ENCODE results near the gene HOXA7.

The HOXA7 gene

DNA sequence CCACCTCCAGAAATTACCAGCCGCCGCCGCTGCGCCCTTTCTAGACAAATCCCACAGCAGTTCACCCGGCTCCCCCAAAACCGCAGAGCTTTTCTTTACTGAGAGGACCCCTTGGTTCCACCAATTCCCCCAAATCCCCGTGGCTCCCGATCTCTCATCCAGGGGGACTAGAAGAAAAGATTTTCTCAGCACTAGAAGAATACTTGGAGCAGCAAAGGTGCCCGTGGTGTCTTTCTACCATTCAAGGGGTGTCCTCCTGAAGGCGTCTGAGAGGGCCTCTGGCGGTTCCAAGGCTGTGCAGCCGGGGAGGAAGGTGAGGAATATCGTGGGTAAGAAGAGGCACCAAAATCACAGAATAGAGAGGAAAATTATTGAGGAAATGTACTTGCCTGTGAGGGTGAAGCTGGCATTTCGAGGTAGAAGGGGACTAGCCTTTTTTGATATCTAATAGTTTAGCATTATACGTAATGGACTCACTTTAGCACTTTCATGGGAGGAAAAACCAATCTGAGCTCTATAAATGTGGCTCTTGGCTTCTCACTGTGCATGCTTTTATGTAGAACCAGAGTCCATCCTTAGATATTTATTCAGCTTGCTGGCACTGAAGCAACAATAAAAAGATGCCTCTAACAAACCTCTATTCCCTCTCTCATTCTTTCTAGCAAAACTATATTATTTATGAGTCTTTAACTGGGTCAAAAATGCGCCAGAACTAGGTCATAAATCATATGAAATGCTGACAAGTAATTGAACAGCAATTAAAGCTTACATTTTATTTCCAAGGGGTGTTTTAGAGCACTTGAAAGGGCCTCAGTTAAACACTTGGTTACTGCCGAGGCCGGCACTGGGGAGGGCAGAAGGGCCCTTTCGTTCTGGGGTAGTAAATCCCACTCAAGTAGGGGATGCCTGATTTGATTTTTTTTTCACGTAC, 40.2 kb downstream of the HOXA7 start (continued):
- TF ChIP-seq, protein P1, sequence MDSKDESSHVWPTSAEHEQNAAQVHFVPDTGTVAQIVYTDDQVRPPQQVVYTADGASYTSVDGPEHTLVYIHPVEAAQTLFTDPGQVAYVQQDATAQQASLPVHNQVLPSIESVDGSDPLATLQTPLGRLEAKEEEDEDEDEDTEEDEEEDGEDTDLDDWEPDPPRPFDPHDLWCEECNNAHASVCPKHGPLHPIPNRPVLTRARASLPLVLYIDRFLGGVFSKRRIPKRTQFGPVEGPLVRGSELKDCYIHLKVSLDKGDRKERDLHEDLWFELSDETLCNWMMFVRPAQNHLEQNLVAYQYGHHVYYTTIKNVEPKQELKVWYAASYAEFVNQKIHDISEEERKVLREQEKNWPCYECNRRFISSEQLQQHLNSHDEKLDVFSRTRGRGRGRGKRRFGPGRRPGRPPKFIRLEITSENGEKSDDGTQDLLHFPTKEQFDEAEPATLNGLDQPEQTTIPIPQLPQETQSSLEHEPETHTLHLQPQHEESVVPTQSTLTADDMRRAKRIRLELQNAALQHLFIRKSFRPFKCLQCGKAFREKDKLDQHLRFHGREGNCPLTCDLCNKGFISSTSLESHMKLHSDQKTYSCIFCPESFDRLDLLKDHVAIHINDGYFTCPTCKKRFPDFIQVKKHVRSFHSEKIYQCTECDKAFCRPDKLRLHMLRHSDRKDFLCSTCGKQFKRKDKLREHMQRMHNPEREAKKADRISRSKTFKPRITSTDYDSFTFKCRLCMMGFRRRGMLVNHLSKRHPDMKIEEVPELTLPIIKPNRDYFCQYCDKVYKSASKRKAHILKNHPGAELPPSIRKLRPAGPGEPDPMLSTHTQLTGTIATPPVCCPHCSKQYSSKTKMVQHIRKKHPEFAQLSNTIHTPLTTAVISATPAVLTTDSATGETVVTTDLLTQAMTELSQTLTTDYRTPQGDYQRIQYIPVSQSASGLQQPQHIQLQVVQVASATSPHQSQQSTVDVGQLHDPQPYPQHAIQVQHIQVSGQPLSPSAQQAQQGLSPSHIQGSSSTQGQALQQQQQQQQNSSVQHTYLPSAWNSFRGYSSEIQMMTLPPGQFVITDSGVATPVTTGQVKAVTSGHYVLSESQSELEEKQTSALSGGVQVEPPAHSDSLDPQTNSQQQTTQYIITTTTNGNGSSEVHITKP (tag by site-specific recombination; IDR thresholded peaks at IDR 0.05), result no peak; the same call in 1 of the 2 replicates

DNA sequence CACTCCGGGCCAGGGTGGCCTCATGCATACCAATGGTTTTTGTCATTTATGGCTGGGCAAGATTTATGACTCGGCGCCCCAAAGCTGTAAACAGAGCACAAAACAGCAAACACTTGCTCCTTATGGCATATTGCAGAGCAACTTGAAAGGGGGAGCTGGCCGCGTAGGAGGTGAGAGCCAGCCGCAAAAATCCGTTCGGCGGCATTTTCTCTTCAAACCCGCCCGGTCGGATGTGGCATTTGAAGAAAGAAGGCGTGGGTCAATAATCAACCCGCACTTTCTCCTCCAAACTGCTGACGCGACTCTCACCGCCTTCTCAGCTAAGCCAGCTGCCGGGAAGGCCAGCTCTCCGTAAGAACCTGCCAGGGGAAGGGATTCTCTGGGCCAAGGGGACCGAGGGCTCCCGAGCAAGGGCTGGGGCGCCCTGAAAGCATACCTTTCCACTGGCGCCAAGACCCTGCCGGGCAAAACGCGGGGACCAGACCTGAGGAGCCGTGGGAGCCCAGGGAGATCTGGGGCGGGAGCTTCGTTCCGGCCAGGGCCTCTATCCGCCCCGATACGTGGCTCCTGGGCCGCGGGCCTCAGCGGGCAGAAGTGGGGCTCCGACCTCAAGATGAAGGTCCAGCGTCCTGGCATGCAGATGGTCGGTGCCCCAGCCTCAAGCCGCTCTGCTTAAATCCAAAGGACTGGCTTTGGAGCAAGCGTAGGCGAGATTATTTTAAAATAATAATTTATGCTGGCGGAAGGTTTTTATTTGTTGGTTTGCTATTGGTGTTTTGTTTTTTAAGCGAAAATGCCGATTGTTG, 41.1 kb downstream of the HOXA7 start:
- H3K27ac ChIP-seq (ENCODE audit: extremely low read depth, low read depth, low read length), result peak overlapping the region; percentile 99
- H3K4me1 ChIP-seq (ENCODE audit: control insufficient read depth, insufficient read depth, low read length), result peaks cover 27% of the 10 kb centered on the region
- ChIA-PET POLR2A (interaction anchor here (0.7 to 3.6 kb wide), 13 partner anchors 13 to 424 kb away, joined by 3 to 32 read pairs (median 3); partner anchors contain the start of genes HOXA1, HOXA3, HOXA4 and HOXA5), CTCF (interaction anchor here (0.6 to 2.6 kb wide), 10 partner anchors 13 to 260 kb away, joined by 3 to 14 read pairs (median 4); partner anchors contain the start of gene HOXA5)
- peak overlapping the region; percentile 70 for H3K4me3 ChIP-seq (ENCODE audit: low read depth, low read length)
- H3K9me3 ChIP-seq (ENCODE audit: control insufficient read depth, insufficient read depth, low read depth, low read length), result no peaks in the 10 kb centered on the region
- H3K36me3 ChIP-seq (ENCODE audit: control insufficient read depth in 2 of 2, insufficient read depth in 1 of 2, low read length in 2 of 2), result peaks cover 0 to 16% of the 10 kb centered on the region in 2 experiments; a peak in 1 of 3 replicates
- TF ChIP-seq ZNF600 (tag by site-specific recombination; IDR thresholded peaks at IDR 0.05) (peak; percentile 60; the same call in 1 of the 2 replicates), ZSCAN16 (tag by site-specific recombination; IDR thresholded peaks at IDR 0.05) (peak; percentile 95), GLI2 (tag by site-specific recombination; IDR thresholded peaks at IDR 0.05; ENCODE audit: borderline replicate concordance, low read depth) (peak; percentile 82; the same call in 1 of the 2 replicates), ZNF501 (tag by site-specific recombination; IDR thresholded peaks at IDR 0.05) (0 out of 2 replicates have a peak, but pooled peaks have one; percentile 33), MZF1 (tag by site-specific recombination; IDR thresholded peaks at IDR 0.05; ENCODE audit: borderline replicate concordance) (peak; percentile 56; the same call in 1 of the 2 replicates), ZBTB21 (tag by site-specific recombination; IDR thresholded peaks at IDR 0.05) (peak; percentile 55; the same call in 1 of the 2 replicates), SP7 (tag by site-specific recombination; IDR thresholded peaks at IDR 0.05) (peak; percentile 95), ZBTB48 (tag by site-specific recombination; IDR thresholded peaks at IDR 0.05) (peak; percentile 34; the same call in 1 of the 2 replicates)
- TF ChIP-seq, protein P2, sequence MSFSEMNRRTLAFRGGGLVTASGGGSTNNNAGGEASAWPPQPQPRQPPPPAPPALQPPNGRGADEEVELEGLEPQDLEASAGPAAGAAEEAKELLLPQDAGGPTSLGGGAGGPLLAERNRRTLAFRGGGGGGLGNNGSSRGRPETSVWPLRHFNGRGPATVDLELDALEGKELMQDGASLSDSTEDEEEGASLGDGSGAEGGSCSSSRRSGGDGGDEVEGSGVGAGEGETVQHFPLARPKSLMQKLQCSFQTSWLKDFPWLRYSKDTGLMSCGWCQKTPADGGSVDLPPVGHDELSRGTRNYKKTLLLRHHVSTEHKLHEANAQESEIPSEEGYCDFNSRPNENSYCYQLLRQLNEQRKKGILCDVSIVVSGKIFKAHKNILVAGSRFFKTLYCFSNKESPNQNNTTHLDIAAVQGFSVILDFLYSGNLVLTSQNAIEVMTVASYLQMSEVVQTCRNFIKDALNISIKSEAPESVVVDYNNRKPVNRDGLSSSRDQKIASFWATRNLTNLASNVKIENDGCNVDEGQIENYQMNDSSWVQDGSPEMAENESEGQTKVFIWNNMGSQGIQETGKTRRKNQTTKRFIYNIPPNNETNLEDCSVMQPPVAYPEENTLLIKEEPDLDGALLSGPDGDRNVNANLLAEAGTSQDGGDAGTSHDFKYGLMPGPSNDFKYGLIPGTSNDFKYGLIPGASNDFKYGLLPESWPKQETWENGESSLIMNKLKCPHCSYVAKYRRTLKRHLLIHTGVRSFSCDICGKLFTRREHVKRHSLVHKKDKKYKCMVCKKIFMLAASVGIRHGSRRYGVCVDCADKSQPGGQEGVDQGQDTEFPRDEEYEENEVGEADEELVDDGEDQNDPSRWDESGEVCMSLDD (tag by site-specific recombination; IDR thresholded peaks at IDR 0.05), result peak; percentile 48
- TF ChIP-seq, protein P1 (tag by site-specific recombination; IDR thresholded peaks at IDR 0.05), result peak; percentile 59
- TF ChIP-seq, protein P3, sequence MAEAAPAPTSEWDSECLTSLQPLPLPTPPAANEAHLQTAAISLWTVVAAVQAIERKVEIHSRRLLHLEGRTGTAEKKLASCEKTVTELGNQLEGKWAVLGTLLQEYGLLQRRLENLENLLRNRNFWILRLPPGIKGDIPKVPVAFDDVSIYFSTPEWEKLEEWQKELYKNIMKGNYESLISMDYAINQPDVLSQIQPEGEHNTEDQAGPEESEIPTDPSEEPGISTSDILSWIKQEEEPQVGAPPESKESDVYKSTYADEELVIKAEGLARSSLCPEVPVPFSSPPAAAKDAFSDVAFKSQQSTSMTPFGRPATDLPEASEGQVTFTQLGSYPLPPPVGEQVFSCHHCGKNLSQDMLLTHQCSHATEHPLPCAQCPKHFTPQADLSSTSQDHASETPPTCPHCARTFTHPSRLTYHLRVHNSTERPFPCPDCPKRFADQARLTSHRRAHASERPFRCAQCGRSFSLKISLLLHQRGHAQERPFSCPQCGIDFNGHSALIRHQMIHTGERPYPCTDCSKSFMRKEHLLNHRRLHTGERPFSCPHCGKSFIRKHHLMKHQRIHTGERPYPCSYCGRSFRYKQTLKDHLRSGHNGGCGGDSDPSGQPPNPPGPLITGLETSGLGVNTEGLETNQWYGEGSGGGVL (tag by site-specific recombination; IDR thresholded peaks at IDR 0.05), result peak; percentile 58
- TF ChIP-seq, protein P4, sequence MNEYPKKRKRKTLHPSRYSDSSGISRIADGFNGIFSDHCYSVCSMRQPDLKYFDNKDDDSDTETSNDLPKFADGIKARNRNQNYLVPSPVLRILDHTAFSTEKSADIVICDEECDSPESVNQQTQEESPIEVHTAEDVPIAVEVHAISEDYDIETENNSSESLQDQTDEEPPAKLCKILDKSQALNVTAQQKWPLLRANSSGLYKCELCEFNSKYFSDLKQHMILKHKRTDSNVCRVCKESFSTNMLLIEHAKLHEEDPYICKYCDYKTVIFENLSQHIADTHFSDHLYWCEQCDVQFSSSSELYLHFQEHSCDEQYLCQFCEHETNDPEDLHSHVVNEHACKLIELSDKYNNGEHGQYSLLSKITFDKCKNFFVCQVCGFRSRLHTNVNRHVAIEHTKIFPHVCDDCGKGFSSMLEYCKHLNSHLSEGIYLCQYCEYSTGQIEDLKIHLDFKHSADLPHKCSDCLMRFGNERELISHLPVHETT (tag by site-specific recombination; IDR thresholded peaks at IDR 0.05), result 0 out of 2 replicates have a peak, but pooled peaks have one; percentile 36
- TF ChIP-seq, protein P5, sequence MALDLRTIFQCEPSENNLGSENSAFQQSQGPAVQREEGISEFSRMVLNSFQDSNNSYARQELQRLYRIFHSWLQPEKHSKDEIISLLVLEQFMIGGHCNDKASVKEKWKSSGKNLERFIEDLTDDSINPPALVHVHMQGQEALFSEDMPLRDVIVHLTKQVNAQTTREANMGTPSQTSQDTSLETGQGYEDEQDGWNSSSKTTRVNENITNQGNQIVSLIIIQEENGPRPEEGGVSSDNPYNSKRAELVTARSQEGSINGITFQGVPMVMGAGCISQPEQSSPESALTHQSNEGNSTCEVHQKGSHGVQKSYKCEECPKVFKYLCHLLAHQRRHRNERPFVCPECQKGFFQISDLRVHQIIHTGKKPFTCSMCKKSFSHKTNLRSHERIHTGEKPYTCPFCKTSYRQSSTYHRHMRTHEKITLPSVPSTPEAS (tag by site-specific recombination; IDR thresholded peaks at IDR 0.05), result peak; percentile 39; the same call in 1 of the 2 replicates
